Measurements from ENCODE around the gene GPR150. TPM values are rescaled to one million over a fixed set of nuclear protein-coding genes. Genes with fewer than 3 reads are reported as not detected.

Gene GPR150
- total and polyA plus RNA-seq, 4 donors, result 0.06 to 0.57 (median 0.46) TPM

- WGBS (ENCODE audit: insufficient coverage), result under 1% methylated on average over 86 of the region's 92 CpGs
- Histone ChIP-seq H3K27me3 (ENCODE audit: control insufficient read depth, insufficient read depth, low read length) (peaks cover 25% of the 10 kb centered on the region), H3K4me1 (ENCODE audit: control insufficient read depth, insufficient read depth, low read length) (peaks cover 13% of the 10 kb centered on the region), H3K9me3 (ENCODE audit: control insufficient read depth, insufficient read depth, low read length) (no peaks in the 10 kb centered on the region), H3K36me3 (ENCODE audit: control insufficient read depth, insufficient read depth, low read length) (no peaks in the 10 kb centered on the region), H3K4me3 (ENCODE audit: low read depth, low read length) (peak overlapping the region; percentile 10), H3K27ac (ENCODE audit: low read depth, low read length) (no peak overlapping the region)
- DNase-seq (ENCODE audit: low read depth in 4 of 6, low spot score in 6 of 6), result peak in 2 of 6 donors; percentile 53 to 56
These were observed 1.3 kb downstream of the GPR150 start for GRCh38 chr5:95620870-95621838.

- Histone ChIP-seq H3K36me3 (ENCODE audit: control insufficient read depth, insufficient read depth, low read length) (no peaks in the 10 kb centered on the region), H3K27me3 (ENCODE audit: control insufficient read depth, insufficient read depth, low read length) (peaks cover 25% of the 10 kb centered on the region), H3K4me3 (ENCODE audit: low read depth, low read length) (no peak overlapping the region), H3K4me1 (ENCODE audit: control insufficient read depth, insufficient read depth, low read length) (peaks cover 13% of the 10 kb centered on the region), H3K9me3 (ENCODE audit: control insufficient read depth, insufficient read depth, low read length) (no peaks in the 10 kb centered on the region), H3K27ac (ENCODE audit: low read depth, low read length) (no peak overlapping the region)
- 48% methylated on average over 2 of the region's 8 CpGs for WGBS (ENCODE audit: insufficient coverage)
- DNase-seq (ENCODE audit: low read depth in 4 of 6, low spot score in 6 of 6), result no peak
These were observed 2.1 kb downstream of the GPR150 start for GRCh38 chr5:95621839-95622629.

DNA sequence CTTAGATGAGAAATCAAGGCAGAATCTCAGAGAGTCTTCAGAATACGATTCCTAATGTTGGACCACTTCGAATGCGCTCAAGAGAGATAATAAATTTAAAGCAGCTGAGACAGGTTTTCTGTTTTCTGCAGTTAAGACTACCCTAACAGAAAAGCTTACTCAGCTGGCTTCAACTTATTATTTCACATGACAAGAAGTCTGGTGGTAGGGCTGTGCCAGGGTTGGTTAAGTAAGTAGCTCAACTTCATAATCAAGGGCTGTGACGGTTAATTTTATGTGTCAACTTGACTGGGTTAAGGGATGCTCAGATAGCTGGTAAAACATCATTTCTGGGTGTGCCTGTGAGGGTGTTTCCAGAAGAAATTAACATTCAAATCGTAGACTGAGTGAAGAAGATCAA is 3.8 kb downstream of the GPR150 start:
- DNase-seq (ENCODE audit: low read depth in 4 of 6, low spot score in 6 of 6), result no peak
- H3K36me3 ChIP-seq (ENCODE audit: control insufficient read depth, insufficient read depth, low read length), result no peaks in the 10 kb centered on the region
- no peak overlapping the region for H3K4me3 ChIP-seq (ENCODE audit: low read depth, low read length)
- H3K27ac ChIP-seq (ENCODE audit: low read depth, low read length), result no peak overlapping the region
- H3K4me1 ChIP-seq (ENCODE audit: control insufficient read depth, insufficient read depth, low read length), result peaks cover 13% of the 10 kb centered on the region
- H3K9me3 ChIP-seq (ENCODE audit: control insufficient read depth, insufficient read depth, low read length), result no peaks in the 10 kb centered on the region
- H3K27me3 ChIP-seq (ENCODE audit: control insufficient read depth, insufficient read depth, low read length), result peaks cover 20% of the 10 kb centered on the region
- 93% methylated on average over 2 of the region's 5 CpGs for WGBS (ENCODE audit: insufficient coverage)

DNA sequence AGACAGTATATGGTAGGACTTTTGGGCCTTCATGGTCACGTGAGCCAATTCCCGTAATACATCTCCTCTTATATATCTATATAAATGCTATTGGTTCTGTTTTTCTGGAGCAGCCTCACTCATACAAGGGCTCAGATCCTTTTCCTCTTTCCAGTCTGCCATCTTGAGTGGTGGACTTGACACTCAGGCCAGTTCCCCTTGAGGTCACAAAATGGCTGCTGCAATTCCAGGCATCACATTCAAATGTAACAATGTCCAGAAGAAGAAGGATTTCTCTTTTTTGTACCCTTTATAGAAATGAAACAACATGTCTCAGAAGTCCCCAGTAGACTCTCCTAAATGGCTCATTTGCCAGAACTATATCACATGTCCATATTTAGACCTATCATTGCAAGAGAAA is 4.5 kb downstream of the GPR150 start:
- Histone ChIP-seq H3K4me1 (ENCODE audit: control insufficient read depth, insufficient read depth, low read length) (peaks cover 13% of the 10 kb centered on the region), H3K27me3 (ENCODE audit: control insufficient read depth, insufficient read depth, low read length) (peaks cover 14% of the 10 kb centered on the region), H3K36me3 (ENCODE audit: control insufficient read depth, insufficient read depth, low read length) (no peaks in the 10 kb centered on the region), H3K4me3 (ENCODE audit: low read depth, low read length) (no peak overlapping the region), H3K9me3 (ENCODE audit: control insufficient read depth, insufficient read depth, low read length) (no peaks in the 10 kb centered on the region), H3K27ac (ENCODE audit: low read depth, low read length) (no peak overlapping the region)
- WGBS (ENCODE audit: insufficient coverage), result no CpG with 5 or more reads among the region's 2 CpGs
- no peak for DNase-seq (ENCODE audit: low read depth in 4 of 6, low spot score in 6 of 6)

DNA sequence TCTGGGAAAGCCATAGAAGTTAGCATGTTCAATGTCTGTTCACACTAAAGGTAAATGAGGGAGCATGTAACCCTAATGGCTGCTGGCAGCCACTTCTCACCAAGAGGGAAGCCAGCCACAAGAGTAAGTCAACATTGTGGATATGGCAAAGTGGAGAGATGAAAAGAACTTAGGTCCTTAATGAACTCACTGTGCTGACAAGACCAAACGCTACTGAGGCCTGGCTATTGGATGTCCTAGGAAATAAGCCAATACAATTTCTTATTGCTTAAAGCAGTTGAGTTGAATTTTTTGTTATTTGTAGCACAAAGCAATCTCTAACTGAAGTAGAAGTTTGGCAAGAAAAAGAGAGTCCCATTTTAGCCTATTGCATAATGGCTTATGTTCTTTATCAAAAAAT is 6.8 kb downstream of the GPR150 start:
- H3K4me1 ChIP-seq (ENCODE audit: control insufficient read depth, insufficient read depth, low read length), result no peaks in the 10 kb centered on the region
- no peaks in the 10 kb centered on the region for H3K27me3 ChIP-seq (ENCODE audit: control insufficient read depth, insufficient read depth, low read length)
- no peak overlapping the region for H3K27ac ChIP-seq (ENCODE audit: low read depth, low read length)
- DNase-seq (ENCODE audit: low read depth in 4 of 6, low spot score in 6 of 6), result no peak
- no peaks in the 10 kb centered on the region for H3K36me3 ChIP-seq (ENCODE audit: control insufficient read depth, insufficient read depth, low read length)
- no CpG with 5 or more reads among the region's 1 CpG for WGBS (ENCODE audit: insufficient coverage)
- H3K4me3 ChIP-seq (ENCODE audit: low read depth, low read length), result no peak overlapping the region
- no peaks in the 10 kb centered on the region for H3K9me3 ChIP-seq (ENCODE audit: control insufficient read depth, insufficient read depth, low read length)

DNA sequence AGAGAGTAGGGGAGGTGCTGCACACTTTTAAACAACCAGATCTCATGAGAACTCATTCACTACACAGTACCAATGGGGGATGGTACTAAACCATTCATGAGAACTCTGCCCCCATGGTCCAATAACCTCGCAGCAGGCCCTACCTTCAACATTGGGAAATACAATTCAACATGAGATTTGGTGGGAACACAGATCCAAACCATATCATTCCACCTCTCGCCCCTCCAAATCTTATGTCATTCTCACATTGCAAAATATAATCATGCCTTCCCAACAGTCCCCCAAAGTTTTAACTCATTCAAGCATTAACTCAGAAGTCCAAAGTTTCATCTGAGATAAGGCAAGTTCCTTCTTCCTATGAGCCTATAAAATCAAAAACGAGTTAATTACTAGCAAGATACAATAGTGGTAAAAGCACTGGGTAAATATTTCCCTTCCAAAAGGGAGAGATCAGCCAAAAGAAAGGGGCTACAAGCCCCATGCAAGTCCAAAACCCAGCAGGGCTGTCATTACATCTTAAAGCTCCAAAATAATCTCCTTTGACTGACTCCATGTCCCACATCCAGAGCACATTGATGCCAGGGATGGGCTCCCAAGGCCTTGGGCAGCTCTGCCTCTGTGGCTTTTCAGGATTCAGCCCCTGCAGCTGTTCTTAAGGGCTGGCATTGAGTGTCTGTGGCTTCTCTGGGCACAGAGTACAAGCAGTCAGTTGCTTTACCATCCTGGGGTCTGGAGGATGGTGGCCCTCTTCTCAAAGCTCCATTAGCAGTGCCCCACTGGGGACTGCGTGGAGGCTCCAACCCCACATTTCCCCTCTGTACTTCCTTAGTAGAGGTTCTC is 8.3 kb downstream of the GPR150 start:
- H3K27ac ChIP-seq (ENCODE audit: low read depth, low read length), result no peak overlapping the region
- no peaks in the 10 kb centered on the region for H3K36me3 ChIP-seq (ENCODE audit: control insufficient read depth, insufficient read depth, low read length)
- H3K4me3 ChIP-seq (ENCODE audit: low read depth, low read length), result no peak overlapping the region
- no peaks in the 10 kb centered on the region for H3K9me3 ChIP-seq (ENCODE audit: control insufficient read depth, insufficient read depth, low read length)
- 100% methylated on average over 3 of the region's 4 CpGs for WGBS (ENCODE audit: insufficient coverage)
- no peaks in the 10 kb centered on the region for H3K27me3 ChIP-seq (ENCODE audit: control insufficient read depth, insufficient read depth, low read length)
- H3K4me1 ChIP-seq (ENCODE audit: control insufficient read depth, insufficient read depth, low read length), result no peaks in the 10 kb centered on the region
- no peak for DNase-seq (ENCODE audit: low read depth in 4 of 6, low spot score in 6 of 6)

GRCh38 chr5:95628933-95629332 is 9.0 kb downstream of the GPR150 start:
- H3K9me3 ChIP-seq (ENCODE audit: control insufficient read depth, insufficient read depth, low read length), result no peaks in the 10 kb centered on the region
- DNase-seq (ENCODE audit: low read depth in 4 of 6, low spot score in 6 of 6), result no peak
- H3K4me3 ChIP-seq (ENCODE audit: low read depth, low read length), result no peak overlapping the region
- no peaks in the 10 kb centered on the region for H3K27me3 ChIP-seq (ENCODE audit: control insufficient read depth, insufficient read depth, low read length)
- no peak overlapping the region for H3K27ac ChIP-seq (ENCODE audit: low read depth, low read length)
- no peaks in the 10 kb centered on the region for H3K36me3 ChIP-seq (ENCODE audit: control insufficient read depth, insufficient read depth, low read length)
- no peaks in the 10 kb centered on the region for H3K4me1 ChIP-seq (ENCODE audit: control insufficient read depth, insufficient read depth, low read length)
- 44% methylated on average over 1 of the region's 1 CpG for WGBS (ENCODE audit: insufficient coverage)

GRCh38 chr5:95630394-95630917 is 10.6 kb downstream of the GPR150 start:
- DNase-seq (ENCODE audit: low read depth in 4 of 6, low spot score in 6 of 6), result no peak
- Histone ChIP-seq H3K9me3 (ENCODE audit: control insufficient read depth, insufficient read depth, low read length) (no peaks in the 10 kb centered on the region), H3K4me3 (ENCODE audit: low read depth, low read length) (no peak overlapping the region), H3K27me3 (ENCODE audit: control insufficient read depth, insufficient read depth, low read length) (no peaks in the 10 kb centered on the region), H3K27ac (ENCODE audit: low read depth, low read length) (no peak overlapping the region), H3K36me3 (ENCODE audit: control insufficient read depth, insufficient read depth, low read length) (no peaks in the 10 kb centered on the region), H3K4me1 (ENCODE audit: control insufficient read depth, insufficient read depth, low read length) (no peaks in the 10 kb centered on the region)
- WGBS (ENCODE audit: insufficient coverage), result 80% methylated on average over 1 of the region's 5 CpGs

Data from spinal cord (tissue), 10 donors.